GM21717 (cell line): ENCODE measurements around the gene COL9A3.

ENCODE experiments used
- ATAC-seq: cut with Tn5 transposase; IDR thresholded peaks from one replicate; pipeline ENCODE4 v1.9.1; 2021; ENCODE audit warnings: mild to moderate bottlenecking, moderate library complexity; ENCODE audit not compliant: unreplicated experiment

COL9A3 gene

GRCh38 chr20:62890444-62890843 lies 73.6 kb downstream of the COL9A3 start:
- ATAC-seq = no peak
